CD14-positive monocyte (primary cell): Measurements from ENCODE around the gene TRDN. TPM values are rescaled to one million over a fixed set of nuclear protein-coding genes. Genes with fewer than 3 reads are reported as not detected.
"Not testable (repeated sequence)": the region's sequence is repeated elsewhere in the genome, so short reads cannot be mapped to it uniquely, and the experiment has no call there.

Source experiments
- DNase-seq, 3 donors: peaks; one replicate each; pipeline ENCODE4 v3.0.0-alpha.2; 2011 to 2022
- H2AFZ ChIP-seq: 2 replicates; pipeline ENCODE4 v1.6.0; 2012; ENCODE audit warnings: mild to moderate bottlenecking, low read depth, low read length, inconsistent platforms; ENCODE audit not compliant: insufficient read depth, poor library complexity, severe bottlenecking
- H3K27ac ChIP-seq, 2 donors: 1 replicate in 1 of 2; 2 replicates in 1 of 2; pipeline ENCODE4 v1.5.1; 2012 to 2013; ENCODE audit warnings: low read length in 2 of 2, control low read depth in 1 of 2, inconsistent platforms in 1 of 2, low read depth in 1 of 2, mild to moderate bottlenecking in 1 of 2
- H3K27me3 ChIP-seq, 2 donors: one replicate each; pipeline versions ENCODE4 v1.6.0 to v1.6.1; 2011 to 2013; ENCODE audit warnings: low read length in 2 of 2; ENCODE audit not compliant: control insufficient read depth in 2 of 2, insufficient read depth in 2 of 2
- H3K36me3 ChIP-seq, 2 donors: replicated peaks in 1 of 2; 1 replicate in 1 of 2; 2 replicates in 1 of 2; pipeline versions ENCODE4 v1.5.1 to v1.6.1; 2012 to 2013; ENCODE audit warnings: low read length in 2 of 2, control low read depth in 1 of 2, inconsistent platforms in 1 of 2, mild to moderate bottlenecking in 1 of 2; ENCODE audit not compliant: insufficient read depth in 2 of 2, control insufficient read depth in 1 of 2
- H3K4me1 ChIP-seq, 2 donors: 1 replicate in 1 of 2; 2 replicates in 1 of 2; pipeline versions ENCODE4 v1.5.1 to v1.6.1; 2012 to 2013; ENCODE audit warnings: low read length in 2 of 2, control low read depth in 1 of 2, inconsistent platforms in 1 of 2, mild to moderate bottlenecking in 1 of 2, moderate library complexity in 1 of 2; ENCODE audit not compliant: insufficient read depth in 2 of 2, control insufficient read depth in 1 of 2
- H3K4me2 ChIP-seq: replicated peaks from 2 replicates; pipeline ENCODE3; 2012; ENCODE audit warnings: low read length, moderate library complexity, mild to moderate bottlenecking; ENCODE audit not compliant: poor library complexity, severe bottlenecking; ENCODE audit errors: extremely low read depth
- H3K4me3 ChIP-seq, 3 experiments: fragments of 200-600 bp in 1 of 3; sonication (generic) in 1 of 3; replicated peaks in 1 of 3; 1 replicate in 2 of 3; 2 replicates in 1 of 3; pipeline ENCODE4 v1.5.1; 2011 to 2013; ENCODE audit warnings: low read length in 3 of 3, mild to moderate bottlenecking in 3 of 3, control low read depth in 2 of 3, low read depth in 2 of 3, inconsistent platforms in 1 of 3, moderate library complexity in 1 of 3
- H3K79me2 ChIP-seq: 2 replicates; pipeline ENCODE4 v1.6.0; 2012; ENCODE audit warnings: mild to moderate bottlenecking, control low read depth, inconsistent platforms, low read length, moderate library complexity; ENCODE audit not compliant: insufficient read depth
- H3K9ac ChIP-seq: 2 replicates; pipeline ENCODE4 v1.6.0; 2017; ENCODE audit warnings: low read length, mild to moderate bottlenecking; ENCODE audit not compliant: insufficient read depth, poor library complexity, severe bottlenecking
- H3K9me3 ChIP-seq, 2 donors: replicated peaks in 1 of 2; 1 replicate in 1 of 2; 2 replicates in 1 of 2; pipeline versions ENCODE4 v1.5.1 to v1.6.1; 2012 to 2013; ENCODE audit warnings: low read length in 2 of 2, control low read depth in 1 of 2; ENCODE audit not compliant: control insufficient read depth in 1 of 2, insufficient read depth in 1 of 2
- H4K20me1 ChIP-seq: 2 replicates; pipeline ENCODE4 v1.6.0; 2012; ENCODE audit warnings: mild to moderate bottlenecking, low read length, control low read depth, moderate library complexity; ENCODE audit not compliant: insufficient read depth
- H3K27ac Mint-ChIP-seq, 7 donors: one replicate each; pipeline ENCODE4 v1.8.0; 2020; ENCODE audit warnings: mild to moderate bottlenecking in 7 of 7, mixed read lengths in 7 of 7, moderate library complexity in 6 of 7, inconsistent platforms in 2 of 7
- H3K27me3 Mint-ChIP-seq, 3 donors: one replicate each; pipeline ENCODE4 v1.8.0; 2021 to 2022; ENCODE audit warnings: low read depth in 3 of 3, mild to moderate bottlenecking in 3 of 3, mixed read lengths in 3 of 3, moderate library complexity in 3 of 3, inconsistent platforms in 1 of 3
- H3K36me3 Mint-ChIP-seq, 2 donors: one replicate each; pipeline ENCODE4 v1.8.0; 2020; ENCODE audit warnings: mixed read lengths in 2 of 2, inconsistent platforms in 1 of 2, mild to moderate bottlenecking in 1 of 2
- H3K4me1 Mint-ChIP-seq: one replicate; pipeline ENCODE4 v1.8.0; 2020; ENCODE audit warnings: mild to moderate bottlenecking, mixed read lengths
- H3K4me3 Mint-ChIP-seq, 2 donors: one replicate each; pipeline ENCODE4 v1.8.0; 2020; ENCODE audit warnings: mild to moderate bottlenecking in 2 of 2, mixed read lengths in 2 of 2, moderate library complexity in 1 of 2
- H3K9me3 Mint-ChIP-seq, 7 donors: one replicate each; pipeline ENCODE4 v1.8.0; 2020 to 2022; ENCODE audit warnings: mixed read lengths in 7 of 7, mild to moderate bottlenecking in 6 of 7, moderate library complexity in 6 of 7, inconsistent platforms in 2 of 7
- CTCF ChIP-seq: fragments of 200-600 bp; IDR thresholded peaks from one replicate; pipeline ENCODE4 v1.8.0; 2022; ENCODE audit warnings: antibody characterized with exemption, mild to moderate bottlenecking
- WGBS: methylation state at CpG from one replicate; pipeline ENCODE4 v1.1.5; 2013; ENCODE audit warnings: missing lambda C conversion rate; ENCODE audit not compliant: insufficient coverage; 5-methylcytosine and 5-hydroxymethylcytosine counted together
- intact Hi-C, 2 donors: fragments of 100-400 bp; cut with micrococcal nuclease; formaldehyde crosslinking; loops; one replicate each; pipeline versions ENCODE4 v1.15.0 to v1.15.1; 2023
- polyA plus RNA-seq, 3 donors: library from polyadenylated mRNA; depleted of rRNA in 1 of 3; unstranded in 2 of 3; stranded (reverse) in 1 of 3; fragments of 300-500 nt in 2 of 3; fragments of >200 nt in 1 of 3; fragmentation: Illumina TruSeq in 2 of 3; gene quantifications; 1 replicate in 2 of 3; 2 replicates in 1 of 3; pipeline ENCODE4 v1.2.3, GENCODE V29; 2012 to 2021

The TRDN gene
- polyA plus RNA-seq, 3 donors = not detected

- intact Hi-C loops = no loop called here
- TF ChIP-seq CTCF = no peak
- Histone ChIP-seq H3K27ac (no peak overlapping the region), H3K9ac (no peak overlapping the region), H2AFZ (no peak overlapping the region), H3K4me1 (no peaks in the 10 kb centered on the region), H3K9me3 (no peaks in the 10 kb centered on the region), H3K27me3 (no peaks in the 10 kb centered on the region), H3K4me3 (no peak overlapping the region), H3K79me2 (no peaks in the 10 kb centered on the region), H4K20me1 (no peaks in the 10 kb centered on the region), H3K4me2 (no peak overlapping the region), H3K36me3 (no peaks in the 10 kb centered on the region)
- no peaks in the 10 kb centered on the region for H3K4me1 Mint-ChIP-seq
- no peak overlapping the region for H3K4me3 Mint-ChIP-seq
- H3K27me3 Mint-ChIP-seq = peaks cover 0 to 2% (median 0%) of the 10 kb centered on the region in 3 donors
- DNase-seq = no peak
- no peak overlapping the region for H3K27ac Mint-ChIP-seq
- no CpG with 5 or more reads among the region's 1 CpG for WGBS
- peaks cover 0 to 3% (median 1%) of the 10 kb centered on the region in 7 donors for H3K9me3 Mint-ChIP-seq
- H3K36me3 Mint-ChIP-seq = no peaks in the 10 kb centered on the region
Measured at GRCh38 chr6:123489589-123489988, 147.2 kb downstream of the TRDN start.

GRCh38 chr6:123480986-123481385, 155.8 kb downstream of the TRDN start:
- H3K9me3 Mint-ChIP-seq = no peaks in the 10 kb centered on the region
- Histone ChIP-seq H3K9me3 (no peaks in the 10 kb centered on the region), H3K79me2 (no peaks in the 10 kb centered on the region), H3K4me3 (no peak overlapping the region), H3K27me3 (no peaks in the 10 kb centered on the region), H3K36me3 (no peaks in the 10 kb centered on the region), H2AFZ (no peak overlapping the region), H3K27ac (no peak overlapping the region), H3K4me1 (no peaks in the 10 kb centered on the region), H3K9ac (no peak overlapping the region), H4K20me1 (no peaks in the 10 kb centered on the region), H3K4me2 (no peak overlapping the region)
- intact Hi-C loops = no loop called here
- H3K27ac Mint-ChIP-seq = no peak overlapping the region
- H3K36me3 Mint-ChIP-seq = no peaks in the 10 kb centered on the region
- H3K4me3 Mint-ChIP-seq = no peak overlapping the region
- H3K4me1 Mint-ChIP-seq = no peaks in the 10 kb centered on the region
- WGBS = no CpG with 5 or more reads among the region's 1 CpG
- H3K27me3 Mint-ChIP-seq = no peaks in the 10 kb centered on the region
- DNase-seq = no peak
- no peak for TF ChIP-seq CTCF

GRCh38 chr6:123472025-123472702, 164.6 kb downstream of the TRDN start:
- H3K9ac ChIP-seq, H4K20me1 ChIP-seq, H3K27me3 Mint-ChIP-seq, H3K9me3 ChIP-seq, H3K27ac ChIP-seq, H3K36me3 ChIP-seq, H3K79me2 ChIP-seq, H3K4me3 ChIP-seq, H2AFZ ChIP-seq, H3K4me1 ChIP-seq, H3K4me3 Mint-ChIP-seq, DNase-seq, H3K4me1 Mint-ChIP-seq, H3K27me3 ChIP-seq, H3K4me2 ChIP-seq, H3K36me3 Mint-ChIP-seq, H3K27ac Mint-ChIP-seq, intact Hi-C loops: not testable (repeated sequence)
- H3K9me3 Mint-ChIP-seq = peaks cover 4 to 10% (median 7%) of the 10 kb centered on the region in 7 donors
- 100% methylated on average over 5 of the region's 29 CpGs for WGBS
